Measurements from ENCODE around the gene EIF2S2. TPM values are rescaled to one million over a fixed set of nuclear protein-coding genes. Genes with fewer than 3 reads are reported as not detected.

Gene EIF2S2
- total RNA-seq, 1 experiment from 2014 or later = 114 TPM

DNA sequence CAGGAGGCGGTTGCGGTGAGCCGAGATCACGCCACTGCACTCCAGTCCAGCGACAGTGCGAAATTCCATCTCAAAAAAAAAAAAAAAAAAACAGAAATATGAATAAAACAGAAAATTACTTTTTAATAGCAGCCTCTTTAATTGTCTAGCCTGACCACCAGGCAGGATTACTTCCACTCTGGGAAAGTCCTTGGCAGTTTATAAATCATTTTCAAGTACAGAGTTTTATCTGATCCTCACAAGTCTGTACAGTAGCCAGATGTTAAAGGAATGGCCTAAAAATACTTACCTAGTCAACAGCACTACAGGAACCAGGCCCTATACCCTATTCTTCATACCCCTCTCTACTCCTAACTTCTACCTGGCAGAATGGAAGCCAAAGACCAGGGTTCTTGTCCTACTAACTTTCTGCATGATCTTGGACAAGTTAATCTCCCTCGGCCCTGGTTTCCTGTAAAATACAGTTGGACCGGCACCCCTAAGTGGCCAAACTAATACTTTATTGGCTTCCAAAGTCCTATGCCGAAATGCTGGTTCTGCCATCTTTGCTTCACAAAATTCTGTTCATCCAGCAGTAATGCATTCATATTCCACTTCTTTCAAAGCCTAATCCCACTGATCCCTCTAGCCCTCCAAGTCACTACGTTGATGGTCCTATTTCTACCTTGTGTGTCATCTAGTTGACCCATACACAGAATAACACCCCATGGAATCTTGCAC is 1.9 kb downstream of the EIF2S2 start:
- H3K9me3 ChIP-seq (replicated peaks) = no peaks in the 10 kb centered on the region
- DNase-seq (ENCODE audit: low read depth in 1 of 2, low spot score in 2 of 2) = no peak
- H3K27ac ChIP-seq = no peak overlapping the region; the same call in 1 of the 2 replicates

DNA sequence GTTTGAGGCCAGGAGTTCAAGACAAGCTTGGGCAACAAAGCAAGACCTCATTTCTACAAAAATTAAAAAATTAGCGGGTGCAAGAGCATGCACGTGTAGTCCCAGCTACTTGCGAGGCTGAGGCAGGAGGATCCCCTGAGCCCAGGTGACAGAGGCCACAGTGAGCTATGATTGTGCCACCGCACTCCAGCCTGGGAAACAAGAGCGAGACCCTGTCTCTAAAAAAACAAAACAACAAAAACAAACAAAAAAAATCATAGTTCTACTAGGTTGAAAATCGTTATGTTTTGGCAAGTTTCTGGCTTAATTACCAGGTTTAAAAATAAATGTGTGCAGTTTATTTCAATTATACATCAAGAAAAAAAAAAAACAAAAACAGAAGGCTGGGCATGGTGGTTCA is 2.6 kb downstream of the EIF2S2 start:
- H3K4me3 ChIP-seq = no peak overlapping the region
- no peak for DNase-seq (ENCODE audit: low read depth in 1 of 2, low spot score in 2 of 2)
- no peaks in the 10 kb centered on the region for H3K9me3 ChIP-seq (replicated peaks)
- peaks cover 56% of the 10 kb centered on the region for H3K36me3 ChIP-seq
- no peaks in the 10 kb centered on the region for H3K27me3 ChIP-seq (replicated peaks)
- no peak overlapping the region for H3K27ac ChIP-seq
- H3K4me1 ChIP-seq (replicated peaks) = peaks cover 7% of the 10 kb centered on the region

More for the DNA sequence above, 1.9 kb downstream of the EIF2S2 start:
- peaks cover 7% of the 10 kb centered on the region for H3K4me1 ChIP-seq (replicated peaks)
- peak overlapping the region; percentile 89 for H3K4me3 ChIP-seq
- H3K27me3 ChIP-seq (replicated peaks) = no peaks in the 10 kb centered on the region
- peaks cover 49% of the 10 kb centered on the region for H3K36me3 ChIP-seq

DNA sequence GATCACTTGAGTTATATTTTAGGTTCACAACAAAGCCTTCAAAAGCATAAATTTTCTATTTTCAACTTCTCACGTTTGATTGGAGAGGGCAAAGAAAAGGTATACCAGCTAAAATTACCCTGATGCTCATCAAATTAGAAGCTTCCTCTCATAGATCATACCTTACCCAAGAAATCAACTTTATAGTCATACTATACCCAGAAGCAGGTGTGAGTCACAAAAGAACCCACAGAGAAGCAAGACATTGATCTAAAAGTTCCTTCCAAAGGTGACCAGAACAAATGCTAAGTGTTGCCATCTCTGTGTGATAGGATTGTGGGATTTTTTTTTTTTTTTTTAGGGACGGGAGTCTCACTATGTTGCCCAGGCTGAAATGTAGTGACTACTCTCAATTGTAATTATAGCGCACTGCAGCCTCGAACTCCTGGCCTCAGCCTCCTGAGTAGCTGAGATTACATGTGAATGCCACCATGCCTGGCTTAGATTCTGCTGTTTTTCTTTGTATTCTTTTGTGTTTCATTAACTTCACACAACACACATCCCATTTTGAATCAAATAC is 3.3 kb downstream of the EIF2S2 start:
- no peak for DNase-seq (ENCODE audit: low read depth in 1 of 2, low spot score in 2 of 2)
- Histone ChIP-seq H3K27me3 (replicated peaks) (no peaks in the 10 kb centered on the region), H3K27ac (no peak overlapping the region), H3K9me3 (replicated peaks) (no peaks in the 10 kb centered on the region), H3K4me3 (no peak overlapping the region), H3K4me1 (replicated peaks) (peaks cover 7% of the 10 kb centered on the region), H3K36me3 (peaks cover 64% of the 10 kb centered on the region)

DNA sequence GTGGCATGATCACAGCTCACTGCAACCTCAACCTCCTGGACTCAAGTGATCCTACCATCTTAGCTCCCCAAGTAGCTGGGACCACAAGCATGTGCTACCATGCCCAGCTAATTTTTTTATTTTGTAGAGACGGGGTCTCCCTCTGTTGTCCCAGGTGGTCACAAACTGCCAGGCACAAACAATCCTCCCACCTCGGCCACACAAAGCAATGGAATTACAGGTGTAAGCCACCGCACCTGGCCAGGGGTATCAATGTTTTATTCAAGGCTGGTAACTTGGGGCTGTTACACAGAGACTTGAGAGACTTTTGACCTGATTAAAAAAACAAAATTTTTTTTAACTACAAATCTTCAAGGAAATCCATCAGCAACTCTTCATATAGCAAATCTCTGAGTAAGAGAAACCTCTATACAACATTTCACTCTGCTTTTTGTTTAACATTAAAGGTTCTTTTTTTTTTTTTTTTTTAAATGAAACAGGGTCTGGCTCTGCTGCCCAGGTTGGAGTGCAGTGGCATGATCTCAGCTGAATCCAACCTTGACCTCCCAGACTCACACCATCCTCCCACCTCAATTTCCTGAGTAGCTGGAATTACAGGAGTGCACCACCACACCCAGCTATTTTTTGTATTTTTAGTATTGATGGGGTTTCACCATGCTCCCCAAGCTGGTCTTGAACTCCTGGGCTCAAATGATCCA is 5.9 kb downstream of the EIF2S2 start:
- no peak overlapping the region for H3K27ac ChIP-seq
- H3K27me3 ChIP-seq (replicated peaks) = no peaks in the 10 kb centered on the region
- no peak overlapping the region for H3K4me3 ChIP-seq
- H3K4me1 ChIP-seq (replicated peaks) = peaks cover 7% of the 10 kb centered on the region
- no peak for DNase-seq (ENCODE audit: low read depth in 1 of 2, low spot score in 2 of 2)
- no peaks in the 10 kb centered on the region for H3K9me3 ChIP-seq (replicated peaks)
- peaks cover 83% of the 10 kb centered on the region for H3K36me3 ChIP-seq

DNA sequence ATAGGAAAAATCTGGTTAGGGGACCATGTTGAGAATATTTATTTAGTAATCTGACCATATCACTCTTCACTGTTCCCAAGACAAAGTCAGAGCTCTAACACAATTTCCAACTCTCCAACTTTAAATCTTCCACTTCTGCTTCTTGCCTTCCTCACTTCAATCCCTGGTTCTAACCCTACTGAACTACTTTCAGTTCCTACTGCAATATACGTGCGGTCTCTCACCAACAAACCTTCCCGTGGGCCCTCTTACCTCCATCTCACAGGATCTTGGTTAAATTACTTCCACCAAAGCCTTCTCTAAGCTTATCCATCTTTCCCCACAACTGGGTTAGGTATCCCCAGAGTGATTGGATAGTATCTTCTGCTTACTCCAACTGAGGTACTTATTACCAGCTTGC is 8.0 kb downstream of the EIF2S2 start:
- DNase-seq (ENCODE audit: low read depth in 1 of 2, low spot score in 2 of 2) = no peak
- H3K36me3 ChIP-seq = peaks cover 91% of the 10 kb centered on the region

DNA sequence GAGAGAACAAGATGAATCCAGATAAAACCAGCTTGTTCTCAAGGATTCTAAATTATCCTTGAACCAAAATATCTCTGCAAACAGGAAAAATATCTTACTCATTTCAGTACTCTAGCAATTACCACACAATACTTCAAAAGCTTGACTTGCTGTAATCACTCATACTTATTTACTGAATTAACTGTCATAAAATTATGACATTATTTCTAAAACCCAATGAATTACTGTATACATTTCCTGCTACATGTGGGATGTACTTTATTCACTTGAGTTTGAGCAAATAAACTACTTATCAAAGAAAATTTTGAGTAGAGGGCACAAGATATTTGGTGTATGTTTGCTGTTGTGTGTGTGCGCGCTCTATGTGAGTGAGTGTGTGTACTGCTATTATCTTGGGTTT is 9.7 kb downstream of the EIF2S2 start:
- Histone ChIP-seq H3K4me1 (replicated peaks) (no peaks in the 10 kb centered on the region), H3K36me3 (peaks cover 90% of the 10 kb centered on the region)
- no peak for DNase-seq (ENCODE audit: low read depth in 1 of 2, low spot score in 2 of 2)

More for the DNA sequence above, 8.0 kb downstream of the EIF2S2 start:
- H3K9me3 ChIP-seq (replicated peaks) = no peaks in the 10 kb centered on the region
- H3K4me3 ChIP-seq = no peak overlapping the region
- no peaks in the 10 kb centered on the region for H3K27me3 ChIP-seq (replicated peaks)
- no peaks in the 10 kb centered on the region for H3K4me1 ChIP-seq (replicated peaks)
- no peak overlapping the region for H3K27ac ChIP-seq

DNA sequence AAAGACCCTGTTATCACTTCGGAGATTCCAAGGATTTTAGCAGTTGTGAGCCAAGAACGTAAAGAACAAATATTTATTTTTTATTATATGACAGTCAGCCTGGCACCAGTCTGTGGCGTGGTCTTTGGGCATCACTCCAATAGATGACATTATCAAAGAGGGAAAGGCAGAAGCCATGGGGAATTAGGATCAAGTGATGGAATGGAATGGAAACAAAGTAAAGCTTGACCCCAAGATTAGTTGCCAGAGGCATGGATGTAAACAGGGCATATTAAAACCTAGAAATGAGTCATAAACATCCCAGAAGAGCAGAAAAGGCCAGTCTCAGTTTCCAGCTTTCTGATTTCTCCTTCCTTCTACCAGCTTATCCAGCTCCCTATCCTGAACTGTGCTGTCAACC is 11.5 kb downstream of the EIF2S2 start:
- Histone ChIP-seq H3K27ac (no peak overlapping the region), H3K36me3 (peaks cover 99% of the 10 kb centered on the region), H3K27me3 (replicated peaks) (no peaks in the 10 kb centered on the region), H3K4me3 (no peak overlapping the region), H3K9me3 (replicated peaks) (no peaks in the 10 kb centered on the region), H3K4me1 (replicated peaks) (no peaks in the 10 kb centered on the region)
- DNase-seq (ENCODE audit: low read depth in 1 of 2, low spot score in 2 of 2) = no peak

More for the DNA sequence above, 9.7 kb downstream of the EIF2S2 start:
- no peaks in the 10 kb centered on the region for H3K27me3 ChIP-seq (replicated peaks)
- no peak overlapping the region for H3K27ac ChIP-seq
- no peak overlapping the region for H3K4me3 ChIP-seq
- H3K9me3 ChIP-seq (replicated peaks) = no peaks in the 10 kb centered on the region

DNA sequence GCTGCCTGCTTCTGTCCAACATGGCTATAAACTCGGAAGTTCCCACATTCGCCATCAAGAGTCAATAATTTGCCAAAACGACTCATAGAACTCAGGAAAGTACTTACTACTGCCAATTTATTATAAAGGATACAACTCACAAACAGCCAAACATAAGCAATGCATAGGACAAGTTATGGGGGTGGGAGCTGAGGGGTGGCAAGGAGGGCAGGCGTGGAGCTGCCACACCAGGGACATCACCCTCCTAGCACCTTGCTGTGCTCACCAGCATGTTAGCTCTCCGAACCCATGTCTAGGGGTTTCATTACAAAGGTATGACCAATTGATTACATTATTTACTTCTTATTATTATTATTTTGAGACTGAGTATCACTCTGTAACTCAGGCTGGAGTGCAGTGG is 12.4 kb downstream of the EIF2S2 start:
- Histone ChIP-seq H3K27me3 (replicated peaks) (no peaks in the 10 kb centered on the region), H3K9me3 (replicated peaks) (no peaks in the 10 kb centered on the region), H3K4me1 (replicated peaks) (no peaks in the 10 kb centered on the region), H3K4me3 (no peak overlapping the region), H3K27ac (no peak overlapping the region), H3K36me3 (peaks cover 99% of the 10 kb centered on the region)
- no peak for DNase-seq (ENCODE audit: low read depth in 1 of 2, low spot score in 2 of 2)

DNA sequence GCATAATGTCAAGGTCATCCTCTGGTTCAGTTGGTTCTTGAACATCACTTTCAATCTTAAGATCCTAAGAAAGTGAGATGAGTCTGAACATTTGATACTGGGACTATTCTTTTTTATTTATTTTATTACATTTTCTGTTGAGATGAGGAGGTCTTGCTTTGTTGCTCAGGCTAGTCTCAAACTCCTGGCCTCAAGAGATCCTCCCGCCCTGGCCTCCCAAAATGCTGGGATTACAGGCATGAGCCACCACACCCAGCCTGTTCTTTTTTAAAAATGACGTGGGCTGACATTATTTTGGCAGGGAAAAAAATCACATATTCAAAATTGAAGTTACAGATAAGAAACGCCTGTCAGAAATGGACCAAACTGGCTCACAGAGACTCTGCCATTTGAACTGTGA is 13.5 kb downstream of the EIF2S2 start:
- Histone ChIP-seq H3K36me3 (peaks cover 99% of the 10 kb centered on the region), H3K4me1 (replicated peaks) (no peaks in the 10 kb centered on the region), H3K27me3 (replicated peaks) (no peaks in the 10 kb centered on the region), H3K27ac (no peak overlapping the region), H3K9me3 (replicated peaks) (no peaks in the 10 kb centered on the region), H3K4me3 (no peak overlapping the region)
- no peak for DNase-seq (ENCODE audit: low read depth in 1 of 2, low spot score in 2 of 2)

DNA sequence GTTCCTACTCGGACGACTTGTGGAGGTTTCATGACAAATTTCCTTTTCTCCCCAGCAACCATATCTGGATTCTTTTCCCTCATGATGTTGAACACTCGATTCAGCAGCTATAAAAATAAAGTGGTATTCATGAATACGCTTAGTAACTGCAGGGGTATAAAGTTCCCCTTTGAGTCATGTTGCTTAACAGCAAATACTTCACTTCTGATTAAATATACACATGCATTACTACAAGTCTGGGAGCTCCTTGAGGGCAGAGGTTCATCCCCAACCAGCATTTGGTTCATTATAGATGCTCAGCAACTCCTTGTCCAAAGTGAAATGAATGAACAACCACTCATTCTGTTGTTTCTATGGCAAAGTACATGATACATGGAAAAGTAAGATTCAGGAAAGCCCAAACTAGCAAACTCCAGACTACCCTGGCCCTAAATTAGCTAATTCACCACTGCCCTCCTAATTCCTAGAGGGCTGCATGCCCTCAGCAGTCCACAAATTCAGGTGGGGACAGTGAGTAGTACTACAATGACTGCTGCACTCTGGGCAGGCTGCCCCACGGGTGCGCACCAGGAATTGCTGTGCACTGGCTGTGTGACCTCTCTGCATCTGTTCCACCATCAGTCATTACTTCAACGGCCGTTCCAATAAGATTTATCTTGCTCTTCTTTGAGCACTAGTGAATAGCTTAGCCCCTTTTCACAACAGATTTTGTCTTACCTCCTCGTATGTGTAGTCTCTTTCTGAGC is 15.2 kb downstream of the EIF2S2 start:
- peaks cover 99% of the 10 kb centered on the region for H3K36me3 ChIP-seq
- H3K27ac ChIP-seq = no peak overlapping the region
- no peaks in the 10 kb centered on the region for H3K9me3 ChIP-seq (replicated peaks)
- no peak overlapping the region for H3K4me3 ChIP-seq
- no peaks in the 10 kb centered on the region for H3K4me1 ChIP-seq (replicated peaks)
- H3K27me3 ChIP-seq (replicated peaks) = no peaks in the 10 kb centered on the region
- no peak for DNase-seq (ENCODE audit: low read depth in 1 of 2, low spot score in 2 of 2)

DNA sequence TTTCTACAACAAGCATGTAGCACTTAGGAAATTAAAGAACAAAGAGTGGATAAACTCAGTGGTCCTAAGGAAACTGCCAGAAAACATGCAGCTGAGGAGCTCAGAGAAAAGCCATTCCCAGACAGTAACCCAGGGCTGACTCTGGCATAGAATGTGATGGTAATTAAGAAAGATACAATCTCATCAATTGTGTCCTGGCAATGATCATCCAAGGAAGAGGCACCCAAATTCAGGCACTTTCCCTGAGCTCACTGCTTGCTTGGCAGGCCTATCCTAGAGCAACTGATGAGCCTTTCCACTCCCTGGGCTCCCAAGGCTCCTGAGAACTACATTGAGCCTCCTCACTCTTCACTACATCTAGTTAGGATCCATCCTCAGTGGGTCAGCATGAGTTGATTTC is 16.2 kb downstream of the EIF2S2 start:
- Histone ChIP-seq H3K27ac (no peak overlapping the region), H3K27me3 (replicated peaks) (no peaks in the 10 kb centered on the region), H3K4me3 (no peak overlapping the region), H3K36me3 (peaks cover 96% of the 10 kb centered on the region), H3K9me3 (replicated peaks) (no peaks in the 10 kb centered on the region), H3K4me1 (replicated peaks) (no peaks in the 10 kb centered on the region)
- no peak for DNase-seq (ENCODE audit: low read depth in 1 of 2, low spot score in 2 of 2)

DNA sequence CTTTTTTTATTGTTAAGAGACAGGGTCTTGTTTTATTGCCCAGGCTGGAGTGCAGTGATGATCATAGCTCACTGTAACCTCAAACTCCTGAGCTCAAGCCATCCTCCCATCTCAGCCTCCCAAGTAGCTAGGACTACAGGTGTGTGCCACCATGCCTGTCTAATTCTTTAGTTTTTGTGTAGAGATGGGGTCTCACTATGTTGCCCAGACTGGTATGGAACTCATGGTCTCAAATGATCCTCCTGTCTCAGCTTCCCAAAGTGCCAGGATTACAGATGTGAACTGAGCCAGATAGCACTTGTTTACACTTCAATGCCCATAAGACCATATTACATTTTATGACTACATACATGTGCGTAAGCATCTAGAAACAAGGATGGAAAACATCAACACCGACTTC is 18.1 kb downstream of the EIF2S2 start:
- H3K9me3 ChIP-seq (replicated peaks) = no peaks in the 10 kb centered on the region
- H3K27me3 ChIP-seq (replicated peaks) = no peaks in the 10 kb centered on the region
- H3K36me3 ChIP-seq = peaks cover 96% of the 10 kb centered on the region
- DNase-seq (ENCODE audit: low read depth in 1 of 2, low spot score in 2 of 2) = no peak
- no peaks in the 10 kb centered on the region for H3K4me1 ChIP-seq (replicated peaks)
- no peak overlapping the region for H3K27ac ChIP-seq
- no peak overlapping the region for H3K4me3 ChIP-seq

DNA sequence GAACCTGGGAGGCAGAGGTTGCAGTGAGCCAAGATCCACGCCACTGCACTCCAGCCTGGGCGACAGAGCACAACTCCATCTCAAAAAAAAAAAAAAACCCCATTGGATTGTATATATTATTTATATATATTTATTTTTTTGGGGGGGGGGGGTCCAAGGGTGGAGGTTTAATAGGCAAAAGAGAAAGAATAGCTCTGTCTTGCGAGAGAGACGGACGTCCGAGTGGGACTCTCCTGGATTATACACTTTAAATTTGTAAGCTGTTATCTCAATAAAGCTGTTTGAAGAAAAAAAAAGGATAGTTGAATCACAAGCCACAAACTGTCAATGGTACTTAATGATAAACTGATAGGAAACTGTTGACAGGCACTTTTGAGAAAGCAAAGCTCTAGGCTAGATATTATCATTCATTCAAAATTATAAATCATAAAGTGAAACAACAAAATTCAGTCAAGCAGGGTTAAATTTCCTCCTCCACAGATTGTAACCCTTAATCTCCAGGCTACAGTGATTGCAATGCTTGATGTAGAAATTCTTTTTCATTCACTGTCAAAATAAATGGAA is 20.3 kb downstream of the EIF2S2 start:
- Histone ChIP-seq H3K4me3 (no peak overlapping the region), H3K36me3 (peaks cover 94% of the 10 kb centered on the region), H3K9me3 (replicated peaks) (no peaks in the 10 kb centered on the region), H3K27me3 (replicated peaks) (no peaks in the 10 kb centered on the region), H3K4me1 (replicated peaks) (no peaks in the 10 kb centered on the region), H3K27ac (no peak overlapping the region)
- no peak for DNase-seq (ENCODE audit: low read depth in 1 of 2, low spot score in 2 of 2)

Data from SJSA1 (cell line).